Activated CD8-positive, alpha-beta memory T cell treated with anti-CD3 and anti-CD28 coated beads, Interleukin-2, amount 10 ng/mL, durations not matched to agents 7 days and 5 days (primary cell): Measurements from ENCODE around the gene MYL1. TPM values are rescaled to one million over a fixed set of nuclear protein-coding genes. Genes with fewer than 3 reads are reported as not detected.

Experiments
- ATAC-seq: fragments of 150-1000 bp; cut with Tn5 transposase; one replicate; pipeline ENCODE4 v1.10.0; 2021; ENCODE audit warnings: moderate library complexity
- CTCF ChIA-PET: fragments of 350-600 bp; sonication (Branson Sonifier 250); formaldehyde crosslinking; loops from one replicate; lab custom pipeline; 2021; ENCODE audit warnings: antibody characterized with exemption; lab: Charles Lee
- DNase-seq: peaks from one replicate; pipeline ENCODE4 v3.0.0-alpha.2; 2020
- H3K27ac Mint-ChIP-seq: one replicate; pipeline ENCODE4 v1.8.0; 2021; ENCODE audit warnings: mild to moderate bottlenecking, mixed read lengths
- H3K27me3 Mint-ChIP-seq: one replicate; pipeline ENCODE4 v1.8.0; 2021; ENCODE audit warnings: mixed read lengths
- H3K36me3 Mint-ChIP-seq: one replicate; pipeline ENCODE4 v1.8.0; 2021; ENCODE audit warnings: mild to moderate bottlenecking, mixed read lengths
- H3K4me1 Mint-ChIP-seq: one replicate; pipeline ENCODE4 v1.8.0; 2021; ENCODE audit warnings: mixed read lengths
- H3K4me3 Mint-ChIP-seq: one replicate; pipeline ENCODE4 v1.8.0; 2021; ENCODE audit warnings: mild to moderate bottlenecking, moderate library complexity, mixed read lengths
- H3K9me3 Mint-ChIP-seq: one replicate; pipeline ENCODE4 v1.8.0; 2022; ENCODE audit warnings: low read depth, mixed read lengths
- total RNA-seq, 2 experiments: library from RNA; stranded (reverse); gene quantifications; one replicate each; pipeline ENCODE4 v1.2.3, GENCODE V29; 2021

The MYL1 gene
- total RNA-seq, 2 experiments from 2014 or later = not detected

GRCh38 chr2:210302326-210302725 is 12.6 kb downstream of the MYL1 start:
- ATAC-seq (no peak), DNase-seq (no peak)
- Mint-ChIP-seq H3K4me1 (no peaks in the 10 kb centered on the region), H3K36me3 (no peaks in the 10 kb centered on the region), H3K4me3 (no peak overlapping the region), H3K27me3 (peaks cover 3% of the 10 kb centered on the region), H3K27ac (no peak overlapping the region), H3K9me3 (no peaks in the 10 kb centered on the region)
- CTCF ChIA-PET = interaction anchor here (1.5 kb wide), 1 partner anchor 8 kb away, joined by 3 read pairs; no protein-coding TSS in a partner anchor

- Mint-ChIP-seq H3K27ac (no peak overlapping the region), H3K27me3 (peaks cover 3% of the 10 kb centered on the region), H3K9me3 (no peaks in the 10 kb centered on the region), H3K4me3 (no peak overlapping the region), H3K4me1 (no peaks in the 10 kb centered on the region), H3K36me3 (no peaks in the 10 kb centered on the region)
- ATAC-seq (no peak), DNase-seq (no peak)
- CTCF ChIA-PET = no interaction called here
Measured at GRCh38 chr2:210299866-210300373, 15.1 kb downstream of the MYL1 start.

GRCh38 chr2:210288408-210288807 is 26.6 kb downstream of the MYL1 start:
- Mint-ChIP-seq H3K27me3 (no peaks in the 10 kb centered on the region), H3K27ac (no peak overlapping the region), H3K9me3 (peaks cover 7% of the 10 kb centered on the region), H3K36me3 (no peaks in the 10 kb centered on the region), H3K4me1 (no peaks in the 10 kb centered on the region), H3K4me3 (no peak overlapping the region)
- ATAC-seq (no peak), DNase-seq (no peak)
- CTCF ChIA-PET = no interaction called here

GRCh38 chr2:210287301-210287700 is 27.7 kb downstream of the MYL1 start:
- CTCF ChIA-PET = no interaction called here
- H3K27me3 Mint-ChIP-seq = no peaks in the 10 kb centered on the region

GRCh38 chr2:210286123-210286680 is 28.8 kb downstream of the MYL1 start:
- CTCF ChIA-PET = no interaction called here

More at GRCh38 chr2:210287301-210287700, 27.7 kb downstream of the MYL1 start:
- H3K27ac Mint-ChIP-seq = no peak overlapping the region
- no peaks in the 10 kb centered on the region for H3K4me1 Mint-ChIP-seq
- ATAC-seq = no peak
- no peak overlapping the region for H3K4me3 Mint-ChIP-seq
- H3K9me3 Mint-ChIP-seq = peaks cover 10% of the 10 kb centered on the region
- H3K36me3 Mint-ChIP-seq = no peaks in the 10 kb centered on the region
- no peak for DNase-seq

GRCh38 chr2:210277133-210277532 is 37.8 kb downstream of the MYL1 start:
- no peak for ATAC-seq
- no peak overlapping the region for H3K4me3 Mint-ChIP-seq
- CTCF ChIA-PET = no interaction called here
- no peaks in the 10 kb centered on the region for H3K9me3 Mint-ChIP-seq
- no peaks in the 10 kb centered on the region for H3K4me1 Mint-ChIP-seq
- H3K27me3 Mint-ChIP-seq = no peaks in the 10 kb centered on the region
- no peak overlapping the region for H3K27ac Mint-ChIP-seq
- no peaks in the 10 kb centered on the region for H3K36me3 Mint-ChIP-seq
- DNase-seq = no peak

More at GRCh38 chr2:210286123-210286680, 28.8 kb downstream of the MYL1 start:
- Mint-ChIP-seq H3K4me1 (no peaks in the 10 kb centered on the region), H3K4me3 (no peak overlapping the region), H3K27me3 (no peaks in the 10 kb centered on the region), H3K9me3 (peaks cover 10% of the 10 kb centered on the region), H3K36me3 (no peaks in the 10 kb centered on the region), H3K27ac (no peak overlapping the region)
- ATAC-seq (no peak), DNase-seq (no peak)

- DNase-seq = no peak
- Mint-ChIP-seq H3K9me3 (no peaks in the 10 kb centered on the region), H3K4me3 (no peak overlapping the region), H3K27ac (no peak overlapping the region), H3K4me1 (no peaks in the 10 kb centered on the region), H3K36me3 (no peaks in the 10 kb centered on the region), H3K27me3 (no peaks in the 10 kb centered on the region)
- CTCF ChIA-PET = no interaction called here
- ATAC-seq = no peak
Measured at GRCh38 chr2:210271300-210271699, 43.7 kb downstream of the MYL1 start.

GRCh38 chr2:210269148-210269547 is 45.8 kb downstream of the MYL1 start:
- DNase-seq = no peak
- Mint-ChIP-seq H3K36me3 (no peaks in the 10 kb centered on the region), H3K27me3 (no peaks in the 10 kb centered on the region), H3K4me3 (no peak overlapping the region), H3K4me1 (no peaks in the 10 kb centered on the region), H3K9me3 (no peaks in the 10 kb centered on the region), H3K27ac (no peak overlapping the region)
- ATAC-seq = no peak
- CTCF ChIA-PET = no interaction called here

GRCh38 chr2:210268281-210268680 is 46.7 kb downstream of the MYL1 start:
- CTCF ChIA-PET = no interaction called here
- H3K36me3 Mint-ChIP-seq = no peaks in the 10 kb centered on the region
- no peaks in the 10 kb centered on the region for H3K27me3 Mint-ChIP-seq
- no peaks in the 10 kb centered on the region for H3K9me3 Mint-ChIP-seq
- no peak for DNase-seq
- H3K27ac Mint-ChIP-seq = no peak overlapping the region
- H3K4me3 Mint-ChIP-seq = no peak overlapping the region
- ATAC-seq = no peak
- no peaks in the 10 kb centered on the region for H3K4me1 Mint-ChIP-seq

GRCh38 chr2:210267698-210268097 is 47.3 kb downstream of the MYL1 start:
- H3K27me3 Mint-ChIP-seq = no peaks in the 10 kb centered on the region
- H3K4me1 Mint-ChIP-seq = no peaks in the 10 kb centered on the region
- H3K27ac Mint-ChIP-seq = no peak overlapping the region
- no peak overlapping the region for H3K4me3 Mint-ChIP-seq
- DNase-seq = no peak
- no peak for ATAC-seq
- no peaks in the 10 kb centered on the region for H3K36me3 Mint-ChIP-seq
- H3K9me3 Mint-ChIP-seq = no peaks in the 10 kb centered on the region
- CTCF ChIA-PET = no interaction called here

- Mint-ChIP-seq H3K27ac (no peak overlapping the region), H3K9me3 (no peaks in the 10 kb centered on the region), H3K4me1 (no peaks in the 10 kb centered on the region), H3K4me3 (no peak overlapping the region), H3K36me3 (no peaks in the 10 kb centered on the region), H3K27me3 (no peaks in the 10 kb centered on the region)
- no peak for DNase-seq
- ATAC-seq = no peak
- CTCF ChIA-PET = no interaction called here
Measured at GRCh38 chr2:210264282-210264681, 50.7 kb downstream of the MYL1 start.

- Mint-ChIP-seq H3K4me3 (no peak overlapping the region), H3K4me1 (no peaks in the 10 kb centered on the region), H3K27me3 (no peaks in the 10 kb centered on the region), H3K27ac (no peak overlapping the region), H3K36me3 (no peaks in the 10 kb centered on the region), H3K9me3 (no peaks in the 10 kb centered on the region)
- no peak for DNase-seq
- CTCF ChIA-PET = no interaction called here
- no peak for ATAC-seq
Measured at GRCh38 chr2:210263841-210264240, 51.1 kb downstream of the MYL1 start.

GRCh38 chr2:210262036-210262435 is 52.9 kb downstream of the MYL1 start:
- no peaks in the 10 kb centered on the region for H3K9me3 Mint-ChIP-seq
- no peak overlapping the region for H3K4me3 Mint-ChIP-seq
- no peak overlapping the region for H3K27ac Mint-ChIP-seq
- ATAC-seq (no peak), DNase-seq (no peak)
- no peaks in the 10 kb centered on the region for H3K36me3 Mint-ChIP-seq
- no peaks in the 10 kb centered on the region for H3K4me1 Mint-ChIP-seq
- CTCF ChIA-PET = no interaction called here
- H3K27me3 Mint-ChIP-seq = no peaks in the 10 kb centered on the region

- Mint-ChIP-seq H3K36me3 (no peaks in the 10 kb centered on the region), H3K27ac (no peak overlapping the region), H3K4me1 (no peaks in the 10 kb centered on the region), H3K4me3 (no peak overlapping the region), H3K27me3 (no peaks in the 10 kb centered on the region), H3K9me3 (no peaks in the 10 kb centered on the region)
- no peak for ATAC-seq
- DNase-seq = no peak
- CTCF ChIA-PET = no interaction called here
Measured at GRCh38 chr2:210259687-210260086, 55.3 kb downstream of the MYL1 start.
